ENCODE measurements around the gene HLA-DQA1. TPM values are rescaled to one million over a fixed set of nuclear protein-coding genes. Genes with fewer than 3 reads are reported as not detected.
"Not testable (repeated sequence)": the region's sequence is repeated elsewhere in the genome, so short reads cannot be mapped to it uniquely, and the experiment has no call there.

HLA-DQA1 gene
- total and polyA plus RNA-seq, 9 of the 15 experiments (the other 6 are each of a cell fraction or from before 2014, with no cell fraction given), result 0.04 to 0.49 TPM; not detected in 7

- no peaks in the 10 kb centered on the region for H3K79me2 ChIP-seq (ENCODE audit: control insufficient read depth, insufficient read depth, low read length)
- no peaks in the 10 kb centered on the region for H3K9me3 ChIP-seq (replicated peaks; ENCODE audit: control insufficient read depth, insufficient read depth, low read depth, low read length)
- FAIRE-seq, result no peak
- ATAC-seq, result no peak
- intact Hi-C loops (cut with micrococcal nuclease), result no loop called here
- no peak overlapping the region for H3K9ac ChIP-seq (ENCODE audit: insufficient read depth in 1 of 2, low read depth in 2 of 2, low read length in 2 of 2)
- H3K27ac ChIP-seq (ENCODE audit: extremely low read depth, low read depth, low read length), result no peak overlapping the region
- no peak for DNase-seq (ENCODE audit: extremely low read depth in 1 of 4, low spot score in 3 of 4)
- H3K27me3 ChIP-seq (ENCODE audit: control insufficient read depth in 2 of 2, insufficient read depth in 2 of 2, low read length in 2 of 2), result no peaks in the 10 kb centered on the region
- no peak overlapping the region for H3K4me2 ChIP-seq (ENCODE audit: insufficient read depth, low read length)
- POLR2A ChIA-PET, result no interaction called here
- 0% methylated on average over 2 of the region's 2 CpGs for WGBS (ENCODE audit: insufficient coverage, low coverage, missing lambda C conversion rate)
- in situ Hi-C loops (cut with MboI), result no loop called here
- no peaks in the 10 kb centered on the region for H3K36me3 ChIP-seq (ENCODE audit: control insufficient read depth, insufficient read depth, low read length)
- H3K9me1 ChIP-seq (ENCODE audit: control insufficient read depth, insufficient read depth, low read length), result no peaks in the 10 kb centered on the region
- CTCF ChIA-PET (ENCODE audit: low intra/inter-chr PET ratio), result no interaction called here
- no peak overlapping the region for H2AFZ ChIP-seq (ENCODE audit: low read depth, low read length)
- no peaks in the 10 kb centered on the region for H4K20me1 ChIP-seq (replicated peaks; ENCODE audit: control insufficient read depth, insufficient read depth, low read length)
- no TSS peak for BruUV-seq (replicated peaks)
- H3K4me3 ChIP-seq, result no peak overlapping the region
- no peak for TF ChIP-seq JUNB (CRISPR knock-in tag; conservative IDR thresholded peaks at IDR 0.05)
- TF ChIP-seq MTA2 (IDR thresholded peaks at IDR 0.05; ENCODE audit: low read depth), result no peak
- TF ChIP-seq ZNF436 (CRISPR knock-in tag; IDR thresholded peaks at IDR 0.05), result no peak
- no peak for TF ChIP-seq PPARD (CRISPR knock-in tag; IDR thresholded peaks at IDR 0.05)
- no peaks in the 10 kb centered on the region for H3K4me1 ChIP-seq (replicated peaks in 1 of 2; ENCODE audit: control insufficient read depth in 2 of 2, insufficient read depth in 2 of 2, low read length in 2 of 2)
Observed at GRCh38 chr6:32655203-32655710, 18.1 kb downstream of the HLA-DQA1 start.

DNA sequence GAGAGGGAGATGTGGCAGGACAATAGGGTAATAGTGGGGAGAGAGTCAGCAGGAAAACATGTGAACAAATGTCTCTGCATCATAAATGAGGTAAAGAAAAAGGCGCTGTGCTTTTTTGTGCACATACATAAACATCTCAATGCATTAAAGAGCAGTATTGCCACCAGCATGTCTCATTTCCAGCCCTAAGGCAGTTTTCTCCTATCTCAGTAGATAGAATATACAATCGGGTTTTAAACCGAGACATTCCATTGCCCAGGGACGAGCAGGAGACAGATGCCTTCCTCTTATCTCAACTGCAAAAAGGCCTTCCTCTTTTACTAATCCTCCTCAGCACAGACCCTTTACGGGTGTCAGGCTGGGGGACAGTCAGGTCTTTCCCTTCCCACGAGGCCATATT is 20.1 kb downstream of the HLA-DQA1 start:
- ATAC-seq; intact Hi-C loops (cut with micrococcal nuclease); DNase-seq (ENCODE audit: extremely low read depth in 1 of 4, low spot score in 3 of 4); H3K79me2 ChIP-seq (ENCODE audit: control insufficient read depth, insufficient read depth, low read length); CTCF ChIA-PET (ENCODE audit: low intra/inter-chr PET ratio); H2AFZ ChIP-seq (ENCODE audit: low read depth, low read length); H3K27ac ChIP-seq (ENCODE audit: extremely low read depth, low read depth, low read length); H3K9me1 ChIP-seq (ENCODE audit: control insufficient read depth, insufficient read depth, low read length); H3K4me3 ChIP-seq; FAIRE-seq; H3K36me3 ChIP-seq (ENCODE audit: control insufficient read depth, insufficient read depth, low read length); H3K4me2 ChIP-seq (ENCODE audit: insufficient read depth, low read length); POLR2A ChIA-PET; H3K9ac ChIP-seq (ENCODE audit: insufficient read depth in 1 of 2, low read depth in 2 of 2, low read length in 2 of 2); BruUV-seq (replicated peaks); H3K27me3 ChIP-seq (ENCODE audit: control insufficient read depth in 2 of 2, insufficient read depth in 2 of 2, low read length in 2 of 2); in situ Hi-C loops (cut with MboI); H3K9me3 ChIP-seq (replicated peaks; ENCODE audit: control insufficient read depth, insufficient read depth, low read depth, low read length); H3K4me1 ChIP-seq (replicated peaks in 1 of 2; ENCODE audit: control insufficient read depth in 2 of 2, insufficient read depth in 2 of 2, low read length in 2 of 2); H4K20me1 ChIP-seq (replicated peaks; ENCODE audit: control insufficient read depth, insufficient read depth, low read length): not testable (repeated sequence)
- WGBS (ENCODE audit: insufficient coverage, low coverage, missing lambda C conversion rate), result no CpG with 5 or more reads among the region's 6 CpGs

DNA sequence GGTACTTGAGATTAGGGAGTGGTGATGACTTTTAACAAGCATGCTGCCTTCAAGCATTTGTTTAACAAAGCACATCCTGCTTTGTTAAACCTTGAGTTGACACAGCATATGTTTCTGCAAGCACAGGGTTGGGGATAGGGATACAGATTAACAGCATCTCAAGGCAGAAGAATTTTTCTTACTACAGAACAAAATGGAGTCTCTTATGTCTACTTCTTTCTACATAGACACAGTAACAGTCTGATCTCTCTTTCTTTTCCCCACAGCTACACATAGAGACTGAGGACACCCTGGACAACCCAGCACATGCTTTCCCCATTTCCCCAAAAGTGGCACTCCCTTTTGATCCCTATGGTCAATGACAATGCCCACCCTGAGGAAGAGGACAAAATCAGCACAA is 20.6 kb downstream of the HLA-DQA1 start:
- intact Hi-C loops (cut with micrococcal nuclease); POLR2A ChIA-PET: not testable (repeated sequence)

More for the DNA sequence above, 20.6 kb downstream of the HLA-DQA1 start:
- CTCF ChIA-PET (ENCODE audit: low intra/inter-chr PET ratio); FAIRE-seq; BruUV-seq (replicated peaks); H3K36me3 ChIP-seq (ENCODE audit: control insufficient read depth, insufficient read depth, low read length); H3K4me1 ChIP-seq (replicated peaks in 1 of 2; ENCODE audit: control insufficient read depth in 2 of 2, insufficient read depth in 2 of 2, low read length in 2 of 2); H2AFZ ChIP-seq (ENCODE audit: low read depth, low read length); H3K4me3 ChIP-seq; DNase-seq (ENCODE audit: extremely low read depth in 1 of 4, low spot score in 3 of 4); H3K9me1 ChIP-seq (ENCODE audit: control insufficient read depth, insufficient read depth, low read length); H3K79me2 ChIP-seq (ENCODE audit: control insufficient read depth, insufficient read depth, low read length); H3K27me3 ChIP-seq (ENCODE audit: control insufficient read depth in 2 of 2, insufficient read depth in 2 of 2, low read length in 2 of 2); in situ Hi-C loops (cut with MboI); H4K20me1 ChIP-seq (replicated peaks; ENCODE audit: control insufficient read depth, insufficient read depth, low read length); H3K9ac ChIP-seq (ENCODE audit: insufficient read depth in 1 of 2, low read depth in 2 of 2, low read length in 2 of 2); H3K4me2 ChIP-seq (ENCODE audit: insufficient read depth, low read length); H3K27ac ChIP-seq (ENCODE audit: extremely low read depth, low read depth, low read length); H3K9me3 ChIP-seq (replicated peaks; ENCODE audit: control insufficient read depth, insufficient read depth, low read depth, low read length); ATAC-seq: not testable (repeated sequence)
